Eye (tissue), 1 donor: ENCODE measurements around the gene RNF169.
"Not testable (repeated sequence)": the region's sequence is repeated elsewhere in the genome, so short reads cannot be mapped to it uniquely, and the experiment has no call there.

ENCODE experiments used
- DNase-seq: peaks from one replicate; pipeline ENCODE4 v3.0.0-alpha.2; 2015

Gene RNF169

DNA sequence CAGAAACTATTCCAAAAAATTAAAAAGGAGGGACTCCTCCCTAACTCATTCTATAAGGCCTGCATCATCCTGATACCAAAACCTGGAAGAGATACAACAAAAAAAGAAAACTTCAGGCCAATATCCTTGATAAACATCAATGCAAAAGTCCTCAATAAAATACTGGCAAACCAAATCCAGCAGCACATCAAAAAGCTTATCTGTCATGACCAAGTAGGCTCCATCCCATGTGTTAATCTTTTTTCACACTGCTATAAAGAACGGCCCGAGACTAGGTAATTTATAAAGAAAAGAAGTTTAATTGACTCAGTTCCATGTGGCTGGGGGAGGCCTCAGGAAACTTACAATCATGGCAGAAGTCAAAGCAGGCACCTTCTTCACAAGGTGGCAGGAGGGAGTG, 76.9 kb downstream of the RNF169 start:
- DNase-seq, result not testable (repeated sequence)

DNA sequence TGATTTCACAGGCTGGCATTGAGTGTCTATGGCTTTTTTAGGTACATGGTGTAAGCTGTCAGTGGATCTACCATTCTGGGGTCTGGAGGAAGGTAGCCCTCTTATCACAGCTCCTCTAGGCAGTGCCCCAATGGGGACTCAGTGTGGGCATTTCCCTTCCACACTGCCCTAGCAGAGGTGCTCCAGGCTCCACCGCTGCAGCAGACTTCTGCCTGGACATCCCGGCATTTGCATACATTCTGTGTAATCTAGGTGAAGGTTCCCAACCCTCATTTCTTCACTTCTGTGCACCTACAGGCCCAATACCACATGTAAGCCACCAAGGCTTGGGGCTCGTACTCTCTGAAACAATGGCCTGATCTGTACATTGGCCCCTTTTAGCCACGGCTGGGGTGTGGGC, 78.3 kb downstream of the RNF169 start:
- DNase-seq, result peak; percentile 18

DNA sequence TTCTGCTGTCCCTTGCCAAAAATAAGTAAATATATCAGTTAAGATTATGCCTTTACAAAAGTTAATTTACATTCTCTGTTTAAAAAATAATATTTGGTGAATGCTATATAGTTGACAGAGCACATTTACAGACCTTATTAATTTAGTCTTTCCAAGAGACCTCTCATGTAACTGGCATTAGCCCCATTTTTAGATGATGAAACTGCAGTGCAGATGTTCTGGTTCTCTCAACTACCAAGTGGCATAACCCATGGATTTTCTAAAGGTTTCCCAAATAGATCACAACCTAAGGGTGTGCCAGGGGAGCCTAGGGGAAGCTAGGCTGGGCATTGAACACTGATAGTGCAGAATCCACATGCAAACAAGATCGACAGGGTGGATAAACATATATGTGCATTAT, 88.5 kb downstream of the RNF169 start:
- no peak for DNase-seq

DNA sequence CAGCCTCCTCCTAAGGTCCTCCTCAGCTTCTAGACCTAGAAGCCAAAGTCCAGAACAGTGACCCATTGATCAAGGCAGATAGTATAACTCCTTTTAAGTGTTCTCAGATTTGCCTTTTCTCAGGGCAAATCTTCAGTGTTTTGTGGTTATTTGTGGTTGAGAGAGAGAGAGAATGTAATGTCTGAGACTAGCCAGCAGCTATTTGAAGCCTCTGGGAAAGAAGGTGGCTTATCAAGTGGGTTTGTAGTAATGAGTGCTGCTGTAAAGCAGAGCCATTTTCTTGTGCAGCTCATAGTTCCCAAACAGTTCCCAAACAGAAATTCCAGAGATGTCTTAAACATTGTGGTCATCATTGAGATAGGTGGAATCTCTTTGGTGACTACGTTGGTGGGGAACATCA, 89.5 kb downstream of the RNF169 start:
- no peak for DNase-seq

DNA sequence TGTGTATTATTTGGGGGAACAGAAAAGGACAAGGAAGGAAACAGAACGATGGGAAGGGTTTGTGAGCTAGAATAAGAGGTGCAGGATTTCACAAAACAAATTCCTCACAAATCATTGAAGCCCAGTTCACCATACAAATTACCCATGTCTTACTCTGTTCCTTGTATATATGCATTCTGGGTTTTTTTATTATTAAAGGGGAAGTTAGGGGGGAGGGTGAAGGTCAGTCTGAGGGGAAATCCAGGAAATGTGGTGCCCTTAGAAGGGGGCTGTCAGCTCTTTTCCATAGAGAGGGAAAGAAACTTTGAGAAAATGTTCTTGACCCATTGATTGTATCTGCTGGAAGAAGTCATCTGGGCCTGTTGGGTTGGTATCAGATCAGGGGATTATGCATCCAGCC, 90.8 kb downstream of the RNF169 start:
- DNase-seq, result no peak

DNA sequence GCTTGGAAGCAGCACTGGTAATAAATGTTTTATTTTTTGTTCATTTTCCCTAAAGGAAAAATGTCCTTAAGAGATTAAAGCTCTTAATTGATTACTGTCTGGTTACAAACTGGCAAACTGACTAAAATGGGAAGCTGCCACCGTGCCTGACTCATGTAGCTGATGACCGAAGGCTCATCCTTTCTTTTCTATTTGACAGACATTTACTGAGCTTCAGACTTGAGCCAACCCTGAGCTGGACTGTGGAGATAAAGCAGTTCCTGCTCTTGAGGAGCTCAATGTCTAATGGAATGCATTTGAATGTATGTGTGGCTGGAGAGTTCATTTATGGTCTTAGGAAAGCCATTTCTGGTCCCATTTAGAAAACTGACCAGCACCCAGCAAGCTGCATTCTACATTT, 91.3 kb downstream of the RNF169 start:
- no peak for DNase-seq

DNA sequence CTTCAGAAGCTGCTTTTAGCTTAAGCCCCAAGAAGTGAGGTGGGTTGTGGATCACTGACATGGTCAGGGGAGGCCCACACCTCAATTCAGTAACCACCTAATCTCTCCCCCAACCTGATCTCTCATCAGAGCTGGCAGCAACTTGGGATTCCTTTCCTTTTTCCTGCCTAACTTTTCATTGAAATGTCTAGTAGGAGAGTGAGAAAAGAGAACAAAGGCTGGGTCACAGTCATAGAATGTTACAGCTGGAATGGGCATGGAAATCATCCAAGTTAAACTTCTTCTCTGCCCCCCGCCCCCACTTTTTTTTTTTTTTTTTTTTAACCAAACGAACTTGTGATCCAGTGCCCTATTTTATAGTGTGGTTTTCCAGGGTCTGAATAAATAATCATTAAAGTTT, 91.8 kb downstream of the RNF169 start:
- no peak for DNase-seq

DNA sequence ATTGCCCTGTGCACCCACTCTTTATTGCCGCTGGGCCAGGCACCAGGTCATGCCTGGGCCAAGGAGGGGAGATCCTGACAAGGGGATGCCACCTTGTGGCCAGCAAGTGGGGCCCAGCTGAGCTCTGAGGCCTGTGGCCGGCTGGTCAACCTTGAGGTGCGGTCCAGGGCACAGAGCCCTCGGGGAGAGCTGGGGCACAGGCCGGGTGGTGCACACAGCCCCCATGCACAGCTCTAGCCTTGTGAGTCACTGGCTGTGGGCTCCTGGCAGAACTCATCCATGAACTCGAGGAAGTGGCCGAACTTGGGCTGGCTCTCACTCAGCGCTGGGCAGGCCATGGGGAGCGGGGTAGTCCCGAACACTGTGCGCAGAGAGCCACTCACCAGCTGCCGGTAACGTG, 94.3 kb downstream of the RNF169 start:
- DNase-seq, result no peak

DNA sequence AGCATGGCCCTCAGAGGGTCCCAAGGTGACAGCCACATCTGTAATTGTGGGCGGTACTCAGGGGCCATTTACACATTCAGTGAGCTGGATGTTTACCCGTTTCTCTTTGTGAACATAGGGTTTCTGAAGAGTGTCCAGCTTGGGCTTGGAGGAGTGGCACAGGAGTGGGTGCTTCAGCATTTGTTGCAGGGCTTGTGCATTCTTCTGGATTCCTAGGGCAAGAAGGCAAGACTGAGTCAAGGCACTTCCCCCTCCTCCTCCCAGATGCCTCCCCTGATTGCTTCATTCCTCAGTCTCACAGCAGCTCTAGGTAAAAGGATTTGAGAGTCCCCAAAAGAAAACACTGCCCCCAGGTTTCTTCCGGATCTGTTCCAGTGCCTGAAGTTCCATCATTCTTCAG, 95.4 kb downstream of the RNF169 start:
- no peak for DNase-seq

DNA sequence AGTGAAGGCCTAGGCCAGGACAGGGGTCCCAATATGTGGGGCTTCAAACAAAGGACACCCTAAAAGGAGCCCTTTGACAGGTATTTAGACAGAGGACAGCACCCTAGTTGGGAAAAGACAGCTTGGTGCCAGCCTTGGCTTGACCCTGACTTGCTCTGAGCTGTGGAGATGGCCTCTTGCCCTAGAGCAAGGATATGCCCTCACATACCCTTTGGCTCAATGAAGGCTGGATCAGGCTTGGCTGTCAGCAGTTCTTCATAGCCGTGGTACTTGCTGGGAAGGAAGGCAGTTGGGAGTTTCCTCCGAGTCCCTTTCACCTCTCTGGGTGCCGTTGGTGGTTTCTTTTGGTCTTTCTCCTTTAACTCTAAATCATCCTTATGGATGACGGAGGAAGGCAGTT, 96.2 kb downstream of the RNF169 start:
- DNase-seq, result no peak

DNA sequence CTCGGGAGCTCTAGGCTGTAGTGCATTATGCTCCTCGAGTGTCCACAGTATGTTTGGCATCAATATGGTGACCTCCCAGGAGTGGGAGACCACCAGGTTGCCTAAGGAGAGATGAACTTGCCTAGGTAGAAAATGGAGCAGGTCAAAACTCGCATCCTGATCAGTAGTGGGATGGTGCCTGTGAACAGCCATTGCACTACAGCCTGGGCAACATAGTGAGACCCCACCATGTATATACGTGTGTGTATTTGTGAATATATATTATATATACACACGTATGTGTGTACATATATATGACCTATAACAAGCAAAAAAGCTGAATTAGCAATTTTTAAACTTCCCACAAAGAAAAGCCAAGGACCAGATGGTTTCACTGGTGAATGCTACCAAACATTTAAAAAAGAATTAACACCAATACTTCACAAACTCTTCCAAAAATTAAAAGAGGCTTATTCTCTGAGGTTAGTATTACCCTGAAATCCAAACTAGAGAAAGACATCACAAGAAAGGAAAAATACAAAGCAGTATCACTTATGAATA, 97.4 kb downstream of the RNF169 start:
- no peak for DNase-seq

DNA sequence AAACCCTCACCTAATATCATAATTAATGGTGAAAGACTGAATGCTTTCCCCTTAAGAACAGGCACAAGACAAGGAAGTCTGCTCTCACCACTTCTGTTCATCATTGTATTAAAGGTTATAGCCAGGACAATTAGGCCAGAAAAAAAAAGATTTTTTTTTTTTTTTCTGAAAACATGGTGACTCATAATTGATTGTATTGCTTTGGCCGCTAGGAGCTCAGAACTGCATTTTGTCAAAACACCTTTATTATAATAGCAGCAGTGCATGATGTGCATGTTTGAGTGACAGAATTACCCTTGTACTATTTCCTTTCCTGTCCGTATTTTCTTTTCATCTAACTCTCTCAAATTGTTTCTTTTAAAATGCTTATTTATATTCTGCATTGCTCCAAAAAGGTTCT, 98.1 kb downstream of the RNF169 start:
- DNase-seq, result no peak

DNA sequence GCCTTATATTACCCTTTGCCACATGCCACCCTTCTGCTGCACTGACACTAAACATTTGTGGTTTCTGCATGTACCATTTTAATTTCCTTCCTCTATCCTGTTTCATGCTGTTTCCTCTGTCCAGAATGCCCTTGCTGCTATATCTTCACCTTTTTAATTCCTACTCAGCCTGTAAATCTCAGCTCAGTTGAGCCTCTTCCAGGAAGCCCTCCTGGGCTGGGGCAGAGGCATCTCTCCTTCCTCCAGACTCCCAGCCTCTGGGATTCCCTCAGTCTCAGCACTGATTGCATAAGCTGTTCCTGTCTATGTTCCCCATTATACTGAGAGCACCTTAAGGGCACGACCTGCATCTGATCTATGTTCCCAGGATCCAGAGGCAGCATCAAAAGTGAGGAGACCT, 98.7 kb downstream of the RNF169 start:
- DNase-seq, result no peak

DNA sequence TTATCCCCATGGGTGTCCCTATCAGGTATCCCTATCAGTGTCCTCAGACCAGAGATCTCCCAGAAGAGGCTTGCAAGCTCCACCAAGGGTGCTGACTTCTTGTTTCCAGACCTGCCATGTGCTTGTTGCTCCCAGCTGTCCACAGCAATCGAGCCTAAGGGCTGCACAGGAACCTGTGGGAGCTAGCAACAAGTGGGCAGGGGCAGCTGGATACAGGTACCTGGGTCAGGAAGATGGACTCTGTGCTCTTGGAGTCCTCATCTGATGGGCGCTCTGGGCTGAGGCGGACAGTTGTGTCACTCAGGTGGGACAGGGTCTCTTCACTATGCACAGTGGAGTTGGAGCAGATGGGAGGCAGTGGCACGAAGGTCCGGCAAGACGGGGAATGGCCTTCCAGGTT, 99.2 kb downstream of the RNF169 start:
- DNase-seq, result no peak

DNA sequence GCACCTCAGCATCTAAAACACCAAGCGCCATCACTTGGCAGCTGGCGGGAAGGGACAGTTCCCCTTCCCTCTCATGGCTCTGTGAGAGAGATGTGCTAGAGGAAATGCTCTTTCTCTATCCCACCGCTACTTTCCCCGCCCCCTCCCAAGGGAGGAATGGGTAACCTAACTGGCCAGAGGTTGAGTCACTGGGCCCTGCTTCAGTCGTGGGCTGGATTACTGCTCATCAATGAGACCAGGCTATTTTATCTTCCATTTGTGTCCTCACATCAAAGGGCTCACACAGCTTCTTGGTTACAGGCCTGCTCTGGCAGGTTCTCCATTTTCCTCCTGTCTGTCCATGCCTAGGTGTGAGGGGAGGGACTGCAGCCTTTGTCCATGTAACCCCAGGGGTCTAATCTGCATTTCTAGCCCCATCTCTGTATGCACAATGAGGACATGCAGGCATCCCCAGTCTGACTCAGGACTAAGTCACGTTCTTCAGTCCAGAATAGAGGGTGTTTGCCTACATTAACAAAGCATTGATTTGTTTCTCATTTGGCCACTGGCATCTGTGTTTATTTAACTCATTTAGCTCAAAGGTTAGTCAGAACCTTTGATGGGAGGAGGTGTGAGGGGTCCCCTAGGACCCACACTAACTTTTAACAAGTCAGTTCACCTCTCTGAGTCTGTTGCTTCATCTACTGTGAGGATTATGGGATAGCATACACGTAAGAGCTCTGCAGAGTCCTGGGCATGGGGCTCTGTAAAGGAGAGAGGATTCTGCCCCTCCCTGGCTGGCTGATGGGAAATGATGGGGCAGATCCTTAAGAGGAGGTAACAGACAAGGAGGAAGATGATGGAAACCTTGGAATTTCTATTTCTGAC, 101.1 kb downstream of the RNF169 start:
- no peak for DNase-seq

DNA sequence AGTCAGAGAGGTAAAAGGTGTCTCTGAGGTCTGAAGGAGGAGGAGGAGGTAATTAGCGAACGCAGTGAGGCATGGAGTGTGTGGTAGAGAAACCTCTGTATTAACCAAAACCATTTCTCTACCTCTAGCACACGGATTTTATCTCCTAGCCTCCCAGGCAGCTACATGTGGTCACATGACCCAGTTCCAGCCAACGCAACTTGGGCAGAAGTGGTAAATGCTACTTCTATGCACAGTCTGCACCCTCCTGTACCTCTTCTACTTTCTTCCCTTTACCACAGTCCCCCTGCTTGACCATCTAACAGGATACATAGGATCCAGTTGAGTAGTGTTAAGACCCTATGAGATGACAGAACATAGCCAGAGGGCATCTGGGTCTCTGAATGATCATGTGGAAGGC, 104.6 kb downstream of the RNF169 start:
- no peak for DNase-seq

DNA sequence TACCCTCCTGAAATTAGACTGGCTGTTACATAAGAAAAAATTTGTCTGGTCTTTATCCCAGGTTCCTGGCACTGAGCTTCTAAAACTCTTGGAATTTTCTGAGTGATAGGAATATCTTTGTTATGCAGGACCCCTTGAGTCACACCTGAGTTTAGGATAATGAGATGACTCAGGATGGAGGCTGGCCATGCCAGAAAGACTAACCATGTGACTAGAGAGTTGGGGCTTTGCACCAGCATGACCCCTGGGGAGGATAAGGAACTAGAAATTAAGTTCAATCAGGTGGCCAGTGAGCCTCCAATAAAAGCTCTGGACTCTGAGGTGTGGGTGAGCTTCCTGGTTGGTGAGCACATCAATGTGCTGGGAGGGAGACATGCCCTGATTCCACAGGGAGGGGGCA, 112.1 kb downstream of the RNF169 start:
- no peak for DNase-seq

DNA sequence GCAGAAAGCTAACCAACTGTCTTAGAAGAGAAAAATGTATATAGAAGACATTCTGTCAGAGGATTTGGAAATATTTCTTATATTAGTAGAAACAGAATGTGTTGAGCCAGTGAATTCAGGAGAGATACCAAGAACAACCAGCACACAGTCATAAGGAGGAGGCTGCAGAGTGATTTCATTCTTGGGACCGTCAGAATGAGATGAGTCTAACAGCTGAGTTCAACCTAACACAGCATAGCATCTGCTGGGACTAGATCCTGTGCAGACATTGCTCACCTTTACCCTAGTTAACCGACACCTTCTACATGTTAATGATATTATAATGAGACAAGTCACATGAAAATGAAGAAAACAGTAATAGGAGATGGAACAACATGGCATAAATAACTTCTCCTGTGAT, 114.8 kb downstream of the RNF169 start:
- no peak for DNase-seq

DNA sequence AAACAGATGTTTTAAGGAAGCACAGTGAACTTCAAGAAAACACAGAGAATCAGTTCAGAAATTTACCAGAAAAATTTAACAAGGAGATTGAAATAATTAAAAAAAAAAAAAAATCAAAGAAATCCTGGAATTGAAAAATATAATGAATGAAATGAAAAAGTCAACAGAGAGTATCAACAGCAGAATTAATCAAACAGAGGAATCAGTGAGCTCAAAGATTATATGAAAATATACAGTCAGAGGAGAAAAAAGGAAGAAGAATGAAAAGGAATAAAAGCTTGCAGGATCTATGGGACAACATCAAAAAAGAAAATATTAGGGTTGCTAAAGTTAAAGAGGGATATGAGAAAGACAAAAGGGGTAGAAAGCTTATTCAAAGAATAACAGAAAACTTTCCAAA, 117.9 kb downstream of the RNF169 start:
- DNase-seq, result peak; percentile 13

DNA sequence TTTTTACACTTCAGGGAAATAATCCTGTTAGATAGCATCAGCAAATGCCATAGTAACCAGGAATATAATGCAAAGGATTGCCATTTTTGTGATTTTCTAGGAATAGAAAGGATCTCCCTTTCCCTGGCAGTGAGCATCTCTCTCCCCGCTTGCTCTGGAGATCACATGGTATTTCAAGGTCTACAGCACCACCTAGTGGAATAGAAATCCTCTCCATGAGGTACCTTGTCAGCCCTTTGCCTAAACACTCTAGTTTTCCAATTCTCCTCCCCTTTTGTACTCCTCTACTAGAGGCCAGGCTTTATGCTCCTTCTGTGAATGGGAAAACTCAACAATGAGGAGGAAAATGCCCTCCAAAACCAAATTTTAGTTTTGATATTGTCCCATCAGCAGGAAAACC, 121.8 kb downstream of the RNF169 start:
- DNase-seq, result no peak

DNA sequence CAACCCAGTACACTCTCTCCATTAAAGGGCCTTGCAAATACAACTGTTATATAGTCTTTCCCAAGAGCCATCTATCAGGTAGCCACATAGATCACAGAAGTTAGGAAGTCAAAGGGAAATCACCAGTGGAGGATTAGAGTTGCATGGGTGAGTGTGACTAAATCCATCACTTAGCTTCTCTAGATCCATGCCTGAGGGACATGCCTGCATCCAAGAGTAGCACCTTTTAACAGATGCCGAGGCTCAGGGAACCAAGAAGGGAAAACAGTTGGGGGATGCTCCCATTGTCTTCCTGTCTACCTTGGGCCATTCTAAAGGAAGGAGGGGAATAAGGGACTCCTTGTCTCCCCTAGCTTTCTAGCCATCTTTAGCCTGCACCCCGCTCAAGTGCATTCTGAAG, 122.4 kb downstream of the RNF169 start:
- peak; percentile 8 for DNase-seq

DNA sequence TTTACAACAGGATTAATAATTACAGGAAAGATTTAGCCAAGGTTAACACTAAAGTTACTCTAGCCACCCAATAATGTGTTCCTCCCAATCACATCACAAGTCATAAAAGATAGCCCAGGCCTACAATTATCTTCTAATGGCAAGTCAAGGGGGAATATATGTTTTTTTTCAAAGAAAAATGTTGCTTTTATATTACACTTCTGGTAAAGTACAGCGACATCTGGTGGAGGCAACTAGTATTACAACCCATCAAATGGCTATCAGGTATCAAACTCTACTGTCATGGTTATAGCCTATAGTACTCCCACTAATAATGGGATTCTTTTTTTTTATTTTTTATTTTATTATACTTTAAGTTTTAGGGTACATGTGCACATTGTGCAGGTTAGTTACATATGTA, 128.5 kb downstream of the RNF169 start:
- DNase-seq, result peak; percentile 33
